ENCODE data around the gene SMIM33. TPM values are rescaled to one million over a fixed set of nuclear protein-coding genes. Genes with fewer than 3 reads are reported as not detected.

The SMIM33 gene
- total and polyA plus RNA-seq, 2 of the 13 experiments (the other 11 are each of a cell fraction or from before 2014, with no cell fraction given) = not detected

DNA sequence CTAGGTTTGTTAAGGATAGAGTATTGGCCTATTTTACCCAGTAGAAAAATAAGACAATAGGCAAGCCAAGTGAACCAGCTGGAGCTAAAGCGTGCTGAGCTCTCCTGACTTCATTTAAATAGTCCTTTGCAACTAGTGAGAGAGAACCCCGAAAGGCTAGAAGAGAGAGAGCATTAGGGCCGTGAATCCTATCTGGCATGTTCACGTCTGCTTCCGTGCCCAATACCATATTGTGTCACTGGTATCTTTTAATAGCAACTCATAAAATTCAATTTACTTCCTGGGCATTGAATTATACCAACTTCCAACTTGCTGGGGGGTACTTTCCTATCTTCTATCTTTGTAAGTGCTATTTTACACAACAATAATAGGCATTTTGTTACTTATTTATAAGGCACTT lies 45.3 kb upstream of the SMIM33 start:
- BruUV-seq (replicated peaks) = no TSS peak
- Histone ChIP-seq H3K79me2 (ENCODE audit: insufficient read depth, low read length) (no peaks in the 10 kb centered on the region), H3K4me3 (replicated peaks in 1 of 3; ENCODE audit: insufficient read depth in 1 of 3, low read depth in 2 of 3, low read length in 3 of 3) (no peak overlapping the region), H3K9me3 (ENCODE audit: low read length) (no peaks in the 10 kb centered on the region), H3K27ac (ENCODE audit: extremely low read length, insufficient read depth, low read length) (no peak overlapping the region), H2AFZ (ENCODE audit: low read length) (no peak overlapping the region), H3K27me3 (ENCODE audit: control insufficient read depth in 1 of 2, insufficient read depth in 2 of 2, low read length in 2 of 2) (no peaks in the 10 kb centered on the region), H3K9ac (ENCODE audit: insufficient read depth, low read depth, low read length) (no peak overlapping the region), H3K4me1 (ENCODE audit: insufficient read depth, low read length) (no peaks in the 10 kb centered on the region), H4K20me1 (ENCODE audit: insufficient read depth, low read length) (no peaks in the 10 kb centered on the region), H3K4me2 (ENCODE audit: low read depth, low read length) (no peak overlapping the region), H3K36me3 (replicated peaks in 1 of 2; ENCODE audit: control insufficient read depth in 1 of 2, insufficient read depth in 2 of 2, low read length in 2 of 2) (peaks cover 3 to 6% of the 10 kb centered on the region in 2 experiments; a peak in 2 of 5 replicates)
- in situ Hi-C loops (cut with HindIII; ENCODE audit: extremely low pct_ligation_motif_present, low pct_unique_long_range_greater_than_20kb) (no loop called here), intact Hi-C loops (cut with micrococcal nuclease; ENCODE audit: unreplicated experiment) (no loop called here)
- no peak for FAIRE-seq
- no peak for ATAC-seq
- WGBS (ENCODE audit: low lambda C conversion rate) = 98% methylated on average over 5 of the region's 5 CpGs
- TF ChIP-seq ZBTB7A (CRISPR knock-in tag; IDR thresholded peaks at IDR 0.05) = no peak
- TF ChIP-seq KMT2A (CRISPR knock-in tag; IDR thresholded peaks at IDR 0.05) = no peak
- no peak for DNase-seq (ENCODE audit: low spot score)
- ChIA-PET CTCF (ENCODE audit: low intra/inter-chr PET ratio, low total read pairs) (no interaction called here), POLR2A (no interaction called here)

DNA sequence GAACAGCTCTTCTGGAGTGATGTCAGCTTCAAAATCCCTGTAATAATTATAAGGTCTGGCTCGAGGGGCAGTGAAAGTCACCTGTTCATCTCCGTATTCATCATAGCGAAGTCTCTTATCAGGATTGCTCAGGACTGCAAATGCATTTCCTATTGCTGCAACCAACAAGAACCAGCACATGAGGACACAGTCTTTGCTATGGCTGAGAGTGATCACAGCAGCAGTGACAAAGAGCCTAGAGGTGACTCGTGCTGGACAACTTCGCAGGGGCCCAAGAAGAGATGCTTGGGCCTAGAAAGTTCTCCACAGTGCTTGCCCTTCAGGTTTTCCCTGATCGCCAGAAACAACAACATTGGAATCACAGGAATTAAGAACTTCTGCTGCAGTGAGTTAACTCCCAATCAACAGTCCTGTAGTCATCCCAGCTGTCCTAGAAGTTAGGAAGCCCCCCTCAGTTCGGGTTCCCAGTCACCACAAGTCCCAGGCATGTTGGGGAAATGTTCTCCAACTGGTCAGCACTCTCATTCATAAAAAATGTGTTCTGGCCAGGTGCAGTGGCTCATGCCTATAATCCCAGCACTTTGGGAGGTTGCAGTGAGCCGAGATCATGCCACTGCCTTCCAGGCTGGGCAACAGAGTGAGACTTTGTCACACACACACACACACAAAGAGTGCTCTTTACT lies 44.5 kb upstream of the SMIM33 start:
- Histone ChIP-seq H3K4me1 (ENCODE audit: insufficient read depth, low read length) (no peaks in the 10 kb centered on the region), H3K4me2 (ENCODE audit: low read depth, low read length) (no peak overlapping the region), H4K20me1 (ENCODE audit: insufficient read depth, low read length) (no peaks in the 10 kb centered on the region), H3K9me3 (ENCODE audit: low read length) (no peaks in the 10 kb centered on the region), H2AFZ (ENCODE audit: low read length) (no peak overlapping the region), H3K9ac (ENCODE audit: insufficient read depth, low read depth, low read length) (no peak overlapping the region), H3K4me3 (replicated peaks in 1 of 3; ENCODE audit: insufficient read depth in 1 of 3, low read depth in 2 of 3, low read length in 3 of 3) (no peak overlapping the region), H3K36me3 (replicated peaks in 1 of 2; ENCODE audit: control insufficient read depth in 1 of 2, insufficient read depth in 2 of 2, low read length in 2 of 2) (peaks cover 3 to 6% of the 10 kb centered on the region in 2 experiments; a peak in 2 of 5 replicates), H3K27ac (ENCODE audit: extremely low read length, insufficient read depth, low read length) (no peak overlapping the region), H3K27me3 (ENCODE audit: control insufficient read depth in 1 of 2, insufficient read depth in 2 of 2, low read length in 2 of 2) (no peaks in the 10 kb centered on the region), H3K79me2 (ENCODE audit: insufficient read depth, low read length) (no peaks in the 10 kb centered on the region)
- intact Hi-C loops (cut with micrococcal nuclease; ENCODE audit: unreplicated experiment) (no loop called here), in situ Hi-C loops (cut with HindIII; ENCODE audit: extremely low pct_ligation_motif_present, low pct_unique_long_range_greater_than_20kb) (no loop called here)
- TF ChIP-seq ARHGAP35 (CRISPR knock-in tag; IDR thresholded peaks at IDR 0.05; ENCODE audit: borderline replicate concordance) (no peak), ZNF260 (CRISPR knock-in tag; IDR thresholded peaks at IDR 0.05; ENCODE audit: borderline replicate concordance, low read depth) (no peak), PRMT3 (CRISPR knock-in tag; IDR thresholded peaks at IDR 0.05; ENCODE audit: borderline replicate concordance, low read depth) (no peak), ZFP82 (CRISPR knock-in tag; IDR thresholded peaks at IDR 0.05; ENCODE audit: borderline replicate concordance) (no peak), RAD51 (IDR thresholded peaks at IDR 0.05; ENCODE audit: borderline replicate concordance) (no peak)
- TF ChIP-seq, protein P1, sequence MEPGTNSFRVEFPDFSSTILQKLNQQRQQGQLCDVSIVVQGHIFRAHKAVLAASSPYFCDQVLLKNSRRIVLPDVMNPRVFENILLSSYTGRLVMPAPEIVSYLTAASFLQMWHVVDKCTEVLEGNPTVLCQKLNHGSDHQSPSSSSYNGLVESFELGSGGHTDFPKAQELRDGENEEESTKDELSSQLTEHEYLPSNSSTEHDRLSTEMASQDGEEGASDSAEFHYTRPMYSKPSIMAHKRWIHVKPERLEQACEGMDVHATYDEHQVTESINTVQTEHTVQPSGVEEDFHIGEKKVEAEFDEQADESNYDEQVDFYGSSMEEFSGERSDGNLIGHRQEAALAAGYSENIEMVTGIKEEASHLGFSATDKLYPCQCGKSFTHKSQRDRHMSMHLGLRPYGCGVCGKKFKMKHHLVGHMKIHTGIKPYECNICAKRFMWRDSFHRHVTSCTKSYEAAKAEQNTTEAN (CRISPR knock-in tag; conservative IDR thresholded peaks at IDR 0.05) = no peak
- ATAC-seq = no peak
- BruUV-seq (replicated peaks) = no TSS peak
- no peak for DNase-seq (ENCODE audit: low spot score)
- 80% methylated on average over 8 of the region's 8 CpGs for WGBS (ENCODE audit: low lambda C conversion rate)
- ChIA-PET POLR2A (no interaction called here), CTCF (ENCODE audit: low intra/inter-chr PET ratio, low total read pairs) (no interaction called here)
- no peak for FAIRE-seq

All from HepG2 (cell line).